Activated T-helper 9 cell treated with anti-CD3 and anti-CD28 coated beads, Interleukin-2, amount 50 U/mL, for 16 hours (primary cell): ENCODE measurements around the gene NFATC1.

Experiments
- DNase-seq: peaks from one replicate; pipeline ENCODE4 v3.0.0-alpha.2; 2020; ENCODE audit warnings: low read depth

The NFATC1 gene

GRCh38 chr18:79441420-79441819 lies 45.7 kb downstream of the NFATC1 start:
- DNase-seq = no peak

GRCh38 chr18:79442508-79443221 lies 46.9 kb downstream of the NFATC1 start:
- no peak for DNase-seq

GRCh38 chr18:79445221-79445620 lies 49.5 kb downstream of the NFATC1 start:
- DNase-seq = no peak

GRCh38 chr18:79445696-79446561 lies 50.2 kb downstream of the NFATC1 start:
- DNase-seq = no peak

- DNase-seq = no peak
Observed at GRCh38 chr18:79446931-79447330, 51.2 kb downstream of the NFATC1 start.

- no peak for DNase-seq
Observed at GRCh38 chr18:79447703-79448367, 52.1 kb downstream of the NFATC1 start.

GRCh38 chr18:79448621-79449020 lies 52.9 kb downstream of the NFATC1 start:
- no peak for DNase-seq

- no peak for DNase-seq
Observed at GRCh38 chr18:79449551-79450288, 54.0 kb downstream of the NFATC1 start.

GRCh38 chr18:79450289-79451080 lies 54.8 kb downstream of the NFATC1 start:
- no peak for DNase-seq

- DNase-seq = no peak
Observed at GRCh38 chr18:79451237-79452125, 55.8 kb downstream of the NFATC1 start.

- DNase-seq = no peak
Observed at GRCh38 chr18:79452190-79452990, 56.7 kb downstream of the NFATC1 start.

- no peak for DNase-seq
Observed at GRCh38 chr18:79452991-79453645, 57.4 kb downstream of the NFATC1 start.

GRCh38 chr18:79453816-79454735 lies 58.3 kb downstream of the NFATC1 start:
- no peak for DNase-seq

GRCh38 chr18:79455261-79455660 lies 59.5 kb downstream of the NFATC1 start:
- DNase-seq = no peak

GRCh38 chr18:79456105-79456980 lies 60.6 kb downstream of the NFATC1 start:
- no peak for DNase-seq

- DNase-seq = no peak
Observed at GRCh38 chr18:79457239-79457638, 61.5 kb downstream of the NFATC1 start.

- DNase-seq = no peak
Observed at GRCh38 chr18:79457652-79458051, 61.9 kb downstream of the NFATC1 start.
